GM12873 (cell line): ENCODE measurements around the gene ITGA11.

Experiments used
- TF ChIP-seq, protein P1 (sequence below): IDR thresholded peaks from 2 replicates; pipeline ENCODE4 v1.5.1; 2012; ENCODE audit warnings: low read depth, mild to moderate bottlenecking, moderate library complexity, low read length, control low read depth; ENCODE audit not compliant: insufficient read depth; ENCODE audit errors: missing control alignments

Gene ITGA11

DNA sequence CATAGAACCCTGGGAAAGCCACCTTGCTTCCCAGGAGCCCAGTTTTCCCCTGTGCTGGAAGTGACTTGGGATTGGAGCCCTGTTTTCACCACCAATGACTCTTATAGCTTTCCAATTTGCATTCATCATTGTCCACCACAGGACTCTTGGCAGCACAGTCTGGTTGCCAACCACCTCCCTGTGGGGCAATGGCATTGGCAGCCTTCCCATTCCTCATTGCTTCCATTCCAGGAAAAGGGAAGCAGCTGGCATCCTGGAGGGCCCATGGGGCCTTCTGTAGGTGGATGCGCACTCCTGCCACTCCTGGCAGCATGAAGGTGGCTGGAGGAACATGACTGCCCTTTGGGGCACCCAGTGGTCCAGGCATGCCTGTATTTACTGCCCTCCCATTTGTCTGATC, 96.7 kb downstream of the ITGA11 start:
- TF ChIP-seq, protein P1, sequence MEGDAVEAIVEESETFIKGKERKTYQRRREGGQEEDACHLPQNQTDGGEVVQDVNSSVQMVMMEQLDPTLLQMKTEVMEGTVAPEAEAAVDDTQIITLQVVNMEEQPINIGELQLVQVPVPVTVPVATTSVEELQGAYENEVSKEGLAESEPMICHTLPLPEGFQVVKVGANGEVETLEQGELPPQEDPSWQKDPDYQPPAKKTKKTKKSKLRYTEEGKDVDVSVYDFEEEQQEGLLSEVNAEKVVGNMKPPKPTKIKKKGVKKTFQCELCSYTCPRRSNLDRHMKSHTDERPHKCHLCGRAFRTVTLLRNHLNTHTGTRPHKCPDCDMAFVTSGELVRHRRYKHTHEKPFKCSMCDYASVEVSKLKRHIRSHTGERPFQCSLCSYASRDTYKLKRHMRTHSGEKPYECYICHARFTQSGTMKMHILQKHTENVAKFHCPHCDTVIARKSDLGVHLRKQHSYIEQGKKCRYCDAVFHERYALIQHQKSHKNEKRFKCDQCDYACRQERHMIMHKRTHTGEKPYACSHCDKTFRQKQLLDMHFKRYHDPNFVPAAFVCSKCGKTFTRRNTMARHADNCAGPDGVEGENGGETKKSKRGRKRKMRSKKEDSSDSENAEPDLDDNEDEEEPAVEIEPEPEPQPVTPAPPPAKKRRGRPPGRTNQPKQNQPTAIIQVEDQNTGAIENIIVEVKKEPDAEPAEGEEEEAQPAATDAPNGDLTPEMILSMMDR: no peak

DNA sequence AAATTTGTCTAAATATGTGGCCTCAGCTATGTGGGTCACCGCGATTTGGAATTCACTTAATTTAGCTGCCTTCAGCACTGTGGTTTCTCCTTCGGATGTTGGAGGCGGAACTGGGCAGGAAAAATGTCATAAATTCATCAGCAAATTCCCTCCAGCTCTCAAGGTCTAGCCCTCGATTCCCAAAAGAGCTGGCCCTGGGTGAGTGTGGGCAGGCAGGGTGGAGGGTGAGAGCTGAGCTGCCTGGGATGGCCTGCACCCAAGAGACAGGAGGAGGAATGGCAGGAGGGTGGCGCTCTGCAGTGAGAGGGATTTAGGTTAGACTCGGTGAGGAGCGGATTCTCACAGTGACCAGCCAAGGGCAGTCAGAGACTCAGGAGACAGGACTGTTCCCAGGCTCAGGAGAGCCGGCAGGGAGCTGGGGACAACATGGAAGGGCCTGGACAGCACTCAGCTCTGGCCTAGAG, 97.3 kb downstream of the ITGA11 start:
- TF ChIP-seq, protein P1: no peak

DNA sequence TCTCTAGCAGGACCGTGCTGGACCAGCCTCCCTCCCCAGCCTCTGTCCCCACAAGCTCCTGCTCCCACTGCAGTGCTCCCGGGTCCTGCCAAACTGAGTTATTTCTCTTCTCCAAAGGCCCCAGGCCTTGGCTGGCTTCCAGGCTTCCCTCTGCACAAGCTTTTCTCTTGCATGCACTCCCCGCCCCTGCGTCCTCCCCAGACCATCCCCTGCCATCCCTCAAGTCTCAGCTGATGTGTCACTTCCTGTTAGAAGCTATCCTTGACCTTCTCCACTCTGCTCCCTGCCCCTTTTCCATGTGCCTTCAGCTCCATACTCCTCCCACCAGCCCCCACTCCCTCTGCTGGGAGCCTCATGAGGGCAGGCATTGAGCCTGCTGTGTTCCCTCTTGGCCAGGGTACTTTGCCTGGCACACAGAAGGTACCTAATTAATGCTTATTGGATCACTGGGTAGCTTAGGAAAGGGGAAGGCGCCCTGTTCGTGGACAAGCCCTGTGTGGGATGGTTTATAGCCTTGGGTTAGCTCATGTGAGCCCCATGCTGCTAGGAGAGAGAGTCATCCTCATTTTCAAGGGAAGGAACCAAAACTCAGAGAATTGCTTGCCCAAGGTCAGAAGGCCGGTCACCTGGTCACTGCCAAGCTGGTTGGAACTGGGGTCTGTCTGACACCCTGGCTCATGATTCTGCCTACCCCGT, 98.0 kb downstream of the ITGA11 start:
- TF ChIP-seq, protein P1: no peak

DNA sequence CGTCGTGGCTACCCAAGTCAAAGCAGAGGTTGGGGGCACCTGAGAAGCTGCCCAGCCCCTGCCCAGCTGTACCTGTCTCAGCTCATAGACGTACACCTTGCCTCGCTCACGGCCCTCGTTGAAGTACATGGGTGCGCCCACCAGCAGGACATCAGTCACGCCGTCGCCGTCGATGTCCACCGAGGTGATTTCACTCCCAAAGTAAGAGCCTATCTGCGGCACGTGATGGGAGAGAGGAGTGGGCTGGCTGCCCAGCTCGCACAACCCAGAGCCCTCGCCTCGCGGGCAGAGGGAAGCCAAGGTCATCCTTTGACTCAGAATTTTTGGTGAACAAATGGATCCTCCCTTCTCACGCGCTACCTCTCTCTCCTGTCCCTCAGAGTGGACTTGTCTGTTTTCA, 99.7 kb downstream of the ITGA11 start:
- TF ChIP-seq, protein P1: no peak

DNA sequence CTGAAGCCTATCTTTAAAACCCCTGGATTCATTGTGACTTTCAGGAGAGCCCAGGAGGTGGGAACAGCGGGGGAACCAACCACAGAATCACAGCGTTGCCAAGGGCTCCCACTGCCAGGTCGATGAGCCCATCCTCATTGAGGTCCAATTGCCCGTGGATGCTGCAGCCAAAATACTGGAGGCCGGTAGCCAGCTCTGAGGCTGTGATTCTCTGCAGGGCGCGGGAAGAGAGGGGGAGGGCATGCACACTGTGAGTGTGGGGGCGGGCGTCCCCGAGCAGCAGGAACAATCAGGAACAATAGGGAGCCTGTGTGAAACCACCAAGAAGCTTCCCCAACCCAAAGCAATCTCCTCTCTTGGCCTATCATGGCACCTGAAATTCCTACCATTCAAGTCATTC, 101.1 kb downstream of the ITGA11 start:
- TF ChIP-seq, protein P1: no peak

DNA sequence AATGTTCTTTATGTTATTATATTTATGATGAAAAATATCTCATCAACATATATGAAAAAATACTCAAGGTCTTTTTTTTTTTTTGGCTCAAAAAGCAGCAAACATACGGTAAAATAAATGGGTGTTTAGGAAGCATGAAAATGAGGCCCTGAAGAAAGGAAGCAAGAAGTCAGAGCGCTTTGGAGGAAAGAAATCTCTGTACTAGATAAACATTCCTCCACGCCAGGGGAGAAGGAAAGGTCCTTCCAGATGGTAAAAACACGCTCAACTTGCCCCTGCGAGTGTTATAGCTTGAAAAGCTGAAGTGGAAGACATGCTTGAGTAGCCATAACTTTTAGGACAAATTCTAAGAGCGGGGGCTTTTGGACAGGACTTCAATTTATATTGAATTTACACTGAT, 101.5 kb downstream of the ITGA11 start:
- TF ChIP-seq, protein P1: no peak

DNA sequence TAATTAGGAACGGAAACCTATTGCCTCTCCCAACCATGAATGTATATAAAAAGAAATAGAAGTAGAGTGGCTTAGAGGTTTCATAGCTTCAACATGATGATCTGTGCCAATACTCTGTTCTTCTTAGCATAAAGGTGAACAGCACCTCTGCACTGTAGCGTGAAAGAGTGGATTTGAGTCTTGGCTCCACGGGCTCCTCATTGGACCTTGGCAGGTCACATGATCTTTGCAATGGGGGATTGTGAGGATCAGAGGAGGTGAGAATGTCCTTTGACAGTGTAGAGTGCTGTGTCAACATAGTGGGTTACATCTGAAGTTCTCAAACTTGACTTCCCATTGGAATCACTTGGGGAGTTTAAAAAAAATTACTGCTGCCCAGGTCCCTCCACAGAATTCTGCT, 103.0 kb downstream of the ITGA11 start:
- TF ChIP-seq, protein P1: no peak
